GM23338 (cell line): ENCODE data around the gene THRB.

ENCODE experiments used
- CREB1 ChIP-seq: fragments of 250-450 bp; sonication (Bioruptor Pico); IDR thresholded peaks from 2 replicates; pipeline ENCODE4 v1.5.0; 2020; ENCODE audit warnings: low read depth, mild to moderate bottlenecking, moderate library complexity
- EZH2 ChIP-seq: fragments of 200-600 bp; sonication (generic); IDR thresholded peaks from one replicate; pipeline ENCODE4 v1.8.0; 2017; ENCODE audit warnings: antibody characterized with exemption, mild to moderate bottlenecking, low read depth; ENCODE audit not compliant: unreplicated experiment
- EZH2phosphoT487 ChIP-seq: fragments of 200-600 bp; sonication (generic); IDR thresholded peaks from one replicate; pipeline ENCODE4 v1.8.1; 2018; ENCODE audit warnings: antibody characterized with exemption; ENCODE audit not compliant: unreplicated experiment
- POLR2AphosphoS5 ChIP-seq: IDR thresholded peaks from 2 replicates; pipeline ENCODE4 v1.6.1; 2016; ENCODE audit warnings: antibody characterized with exemption, low read depth
- REST ChIP-seq: IDR thresholded peaks from one replicate; pipeline ENCODE4 v1.6.1; 2018; ENCODE audit warnings: antibody characterized with exemption; ENCODE audit not compliant: unreplicated experiment
- TF ChIP-seq, protein P1 (sequence below), 2 experiments: fragments of 200-600 bp in 1 of 2; sonication (generic) in 1 of 2; conservative IDR thresholded peaks; 2 replicates each; pipeline versions ENCODE4 v1.5.1 to v1.6.1; 2016 to 2017; ENCODE audit warnings: antibody characterized with exemption in 2 of 2, low read depth in 2 of 2, mild to moderate bottlenecking in 2 of 2, moderate library complexity in 1 of 2
- TF ChIP-seq, protein P2 (sequence below): IDR thresholded peaks from 2 replicates; pipeline ENCODE4 v1.6.1; 2016; ENCODE audit warnings: antibody characterized with exemption

GRCh38 chr3:24500806-24501205, 6.2 kb upstream of the THRB start:
- TF ChIP-seq, protein P1, sequence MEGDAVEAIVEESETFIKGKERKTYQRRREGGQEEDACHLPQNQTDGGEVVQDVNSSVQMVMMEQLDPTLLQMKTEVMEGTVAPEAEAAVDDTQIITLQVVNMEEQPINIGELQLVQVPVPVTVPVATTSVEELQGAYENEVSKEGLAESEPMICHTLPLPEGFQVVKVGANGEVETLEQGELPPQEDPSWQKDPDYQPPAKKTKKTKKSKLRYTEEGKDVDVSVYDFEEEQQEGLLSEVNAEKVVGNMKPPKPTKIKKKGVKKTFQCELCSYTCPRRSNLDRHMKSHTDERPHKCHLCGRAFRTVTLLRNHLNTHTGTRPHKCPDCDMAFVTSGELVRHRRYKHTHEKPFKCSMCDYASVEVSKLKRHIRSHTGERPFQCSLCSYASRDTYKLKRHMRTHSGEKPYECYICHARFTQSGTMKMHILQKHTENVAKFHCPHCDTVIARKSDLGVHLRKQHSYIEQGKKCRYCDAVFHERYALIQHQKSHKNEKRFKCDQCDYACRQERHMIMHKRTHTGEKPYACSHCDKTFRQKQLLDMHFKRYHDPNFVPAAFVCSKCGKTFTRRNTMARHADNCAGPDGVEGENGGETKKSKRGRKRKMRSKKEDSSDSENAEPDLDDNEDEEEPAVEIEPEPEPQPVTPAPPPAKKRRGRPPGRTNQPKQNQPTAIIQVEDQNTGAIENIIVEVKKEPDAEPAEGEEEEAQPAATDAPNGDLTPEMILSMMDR (conservative IDR thresholded peaks at IDR 0.05; ENCODE audit: low read depth in 2 of 2) = no peak
- no peak for TF ChIP-seq EZH2phosphoT487
- no peak for TF ChIP-seq CREB1
- TF ChIP-seq POLR2AphosphoS5 = no peak
- no peak for TF ChIP-seq REST
- no peak for TF ChIP-seq EZH2
- TF ChIP-seq, protein P2, sequence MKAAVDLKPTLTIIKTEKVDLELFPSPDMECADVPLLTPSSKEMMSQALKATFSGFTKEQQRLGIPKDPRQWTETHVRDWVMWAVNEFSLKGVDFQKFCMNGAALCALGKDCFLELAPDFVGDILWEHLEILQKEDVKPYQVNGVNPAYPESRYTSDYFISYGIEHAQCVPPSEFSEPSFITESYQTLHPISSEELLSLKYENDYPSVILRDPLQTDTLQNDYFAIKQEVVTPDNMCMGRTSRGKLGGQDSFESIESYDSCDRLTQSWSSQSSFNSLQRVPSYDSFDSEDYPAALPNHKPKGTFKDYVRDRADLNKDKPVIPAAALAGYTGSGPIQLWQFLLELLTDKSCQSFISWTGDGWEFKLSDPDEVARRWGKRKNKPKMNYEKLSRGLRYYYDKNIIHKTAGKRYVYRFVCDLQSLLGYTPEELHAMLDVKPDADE = no peak
